ENCODE measurements around the gene COQ4.

GRCh38 chr9:128375865-128376264 is 53.2 kb downstream of the COQ4 start:
- no peak for TF ChIP-seq YY1 (IDR thresholded peaks at IDR 0.05; ENCODE audit: insufficient read depth, insufficient read length)
- TF ChIP-seq ZNF274 (IDR thresholded peaks at IDR 0.05; ENCODE audit: low read depth, low read length): no peak
- no peak for TF ChIP-seq SUZ12 (IDR thresholded peaks at IDR 0.05; ENCODE audit: extremely low read depth, insufficient read depth, insufficient read length)
